Measurements from ENCODE around the gene RBM20.

DNA sequence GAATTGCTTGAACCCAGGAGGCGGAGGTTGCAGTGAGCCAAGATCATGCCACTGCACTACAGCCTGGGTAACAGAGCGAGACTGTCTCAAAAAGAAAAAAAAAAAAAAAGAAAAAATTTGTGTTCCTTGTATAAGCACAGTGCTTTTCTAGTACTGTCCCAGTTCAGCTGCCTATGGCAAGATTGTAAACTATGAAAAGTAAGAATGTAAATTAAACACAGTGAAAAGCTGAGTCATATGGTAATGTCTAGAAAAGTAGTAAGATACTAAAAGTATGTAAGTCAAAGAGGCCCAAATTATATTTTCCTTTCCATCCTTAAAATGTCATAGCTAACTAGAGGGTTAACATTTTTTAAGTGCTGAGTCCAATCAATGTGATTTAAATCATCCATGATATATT is 42.8 kb downstream of the RBM20 start:
- TF ChIP-seq EZH2phosphoT487 (IDR thresholded peaks at IDR 0.05; ENCODE audit: insufficient read depth, low read depth) (no peak), EZH2 (IDR thresholded peaks at IDR 0.05; ENCODE audit: insufficient read depth, poor library complexity, severe bottlenecking) (no peak)
